ENCODE results near the gene PPFIBP2.

PPFIBP2 gene

DNA sequence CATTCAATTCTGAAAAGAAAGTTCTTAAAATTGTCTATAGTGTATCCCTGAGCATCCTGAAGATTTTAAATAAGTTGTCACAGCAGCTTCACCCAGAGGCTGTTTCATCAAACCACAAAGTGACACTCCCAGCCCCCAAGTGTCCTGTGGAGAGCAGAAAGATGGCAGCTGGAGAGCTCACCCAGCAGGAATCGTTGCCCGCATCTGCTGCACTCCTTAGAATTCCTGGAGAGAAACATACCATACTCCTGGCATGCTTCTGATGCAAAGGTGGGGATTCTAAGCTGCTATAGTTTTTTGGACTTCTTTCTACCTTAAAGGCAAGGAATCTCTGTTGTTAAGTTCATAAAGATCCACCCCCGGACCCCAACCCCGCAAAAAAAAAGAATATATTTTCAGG lies 173.0 kb downstream of the PPFIBP2 start:
- no peak for DNase-seq (ENCODE audit: low read depth)
- TF ChIP-seq CTCF (conservative IDR thresholded peaks at IDR 0.05; ENCODE audit: low read depth, low read length): no peak
- no peak overlapping the region for H3K4me3 ChIP-seq (ENCODE audit: low read length)

DNA sequence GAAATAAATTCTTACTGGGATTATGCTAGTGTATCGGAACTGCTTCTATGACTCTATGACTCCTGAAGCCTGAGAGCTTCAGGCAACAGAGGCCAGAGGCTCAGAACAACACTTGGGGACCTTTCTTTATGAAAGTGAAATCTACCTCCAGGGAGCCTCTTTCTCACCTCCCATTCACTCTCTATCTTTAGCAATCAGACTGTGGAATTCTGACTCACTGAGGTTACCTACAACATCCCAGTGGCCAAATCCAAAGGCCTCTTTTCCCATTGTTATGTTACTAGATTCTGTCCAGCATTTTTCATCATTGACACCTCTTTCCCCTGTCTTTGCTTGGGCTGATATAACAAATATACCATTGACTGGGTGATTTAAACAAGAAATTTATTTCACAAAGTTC lies 173.6 kb downstream of the PPFIBP2 start:
- TF ChIP-seq CTCF (conservative IDR thresholded peaks at IDR 0.05; ENCODE audit: low read depth, low read length): no peak
- DNase-seq (ENCODE audit: low read depth): no peak
- H3K4me3 ChIP-seq (ENCODE audit: low read length): no peak overlapping the region

- TF ChIP-seq CTCF (conservative IDR thresholded peaks at IDR 0.05; ENCODE audit: low read depth, low read length): peak; percentile 92
- no peak for DNase-seq (ENCODE audit: low read depth)
- H3K4me3 ChIP-seq (ENCODE audit: low read length): no peak overlapping the region
Observed at GRCh38 chr11:7688238-7688826, 174.5 kb downstream of the PPFIBP2 start.

- H3K4me3 ChIP-seq (ENCODE audit: low read length): no peak overlapping the region
- DNase-seq (ENCODE audit: low read depth): no peak
Observed at GRCh38 chr11:7689239-7689638, 175.4 kb downstream of the PPFIBP2 start.

DNA sequence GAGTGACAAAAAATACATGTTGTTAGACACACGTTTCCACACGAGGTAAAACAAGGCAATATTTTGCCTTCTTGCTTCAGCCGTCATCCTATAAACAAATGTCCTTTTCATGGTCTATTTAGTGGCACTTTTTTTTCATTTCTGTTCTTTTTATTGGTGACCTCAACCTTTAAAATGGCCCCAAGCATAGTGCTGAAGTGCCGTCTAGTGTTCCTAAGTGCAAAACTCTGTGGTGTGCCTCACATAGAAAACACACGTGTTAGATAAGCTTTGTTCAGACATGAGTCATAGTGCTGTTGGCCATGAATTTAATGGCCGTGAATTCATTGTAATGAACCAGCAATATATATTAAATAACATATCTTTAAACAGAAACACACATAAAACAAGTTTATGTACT lies 176.8 kb downstream of the PPFIBP2 start:
- no peak for TF ChIP-seq CTCF (conservative IDR thresholded peaks at IDR 0.05; ENCODE audit: low read depth, low read length)

More at GRCh38 chr11:7689239-7689638, 175.4 kb downstream of the PPFIBP2 start:
- TF ChIP-seq CTCF (conservative IDR thresholded peaks at IDR 0.05; ENCODE audit: low read depth, low read length): no peak

DNA sequence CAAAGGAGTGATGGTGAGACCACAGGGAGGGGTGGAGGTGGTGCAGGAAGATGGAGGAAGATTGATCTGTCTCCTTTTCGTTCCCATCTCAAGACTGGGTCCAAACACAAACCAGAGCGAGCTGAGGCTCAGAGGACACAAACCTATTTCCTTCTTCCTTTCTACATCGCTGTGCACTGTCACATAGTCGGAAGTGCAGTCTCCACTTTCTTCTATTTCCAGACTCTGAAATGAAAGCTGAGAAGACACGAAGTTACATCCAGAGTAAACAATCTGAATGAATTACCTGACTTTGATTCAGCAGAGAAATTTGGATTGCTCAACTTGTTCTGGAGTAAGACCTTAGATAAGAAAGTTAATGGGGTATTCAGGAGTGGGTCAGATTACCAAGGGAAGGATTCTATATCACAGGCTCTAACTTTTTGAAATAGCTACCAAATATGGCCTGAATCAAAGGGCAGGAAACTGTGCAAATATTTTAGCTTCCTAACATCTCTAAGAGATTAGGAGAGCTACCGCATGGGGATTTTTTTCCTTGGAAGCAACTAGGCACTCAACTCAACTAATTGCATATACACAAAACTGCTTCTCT lies 178.1 kb downstream of the PPFIBP2 start:
- DNase-seq (ENCODE audit: low read depth): no peak
- TF ChIP-seq CTCF (conservative IDR thresholded peaks at IDR 0.05; ENCODE audit: low read depth, low read length): no peak
- no peak overlapping the region for H3K4me3 ChIP-seq (ENCODE audit: low read length)

More for the DNA sequence above, 176.8 kb downstream of the PPFIBP2 start:
- no peak overlapping the region for H3K4me3 ChIP-seq (ENCODE audit: low read length)
- no peak for DNase-seq (ENCODE audit: low read depth)

DNA sequence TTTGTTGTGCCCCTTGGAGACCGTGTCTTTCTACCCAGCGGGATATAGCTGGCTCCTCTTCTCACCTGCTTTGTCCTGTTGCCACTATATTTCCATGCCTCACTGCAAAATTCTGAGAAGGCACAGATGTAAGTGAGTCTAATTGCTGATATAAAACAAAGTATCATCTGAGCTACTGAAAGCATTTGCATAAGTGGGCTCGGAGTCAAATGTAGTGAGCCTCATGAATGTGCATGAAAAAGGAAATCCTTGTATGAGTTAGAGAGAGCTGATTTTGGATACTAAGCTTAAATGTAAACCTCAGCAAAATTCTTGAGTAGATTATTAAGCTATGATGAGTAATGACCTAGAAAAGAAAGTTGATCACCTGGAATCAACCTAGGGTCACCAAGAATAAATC lies 178.6 kb downstream of the PPFIBP2 start:
- no peak for TF ChIP-seq CTCF (conservative IDR thresholded peaks at IDR 0.05; ENCODE audit: low read depth, low read length)
- H3K4me3 ChIP-seq (ENCODE audit: low read length): no peak overlapping the region
- DNase-seq (ENCODE audit: low read depth): no peak
